HG03103 (cell line): ENCODE results near the gene MYRF.

ENCODE experiments used
- ATAC-seq: cut with Tn5 transposase; IDR thresholded peaks from one replicate; pipeline ENCODE4 v1.9.1; 2021; ENCODE audit warnings: low read depth; ENCODE audit not compliant: unreplicated experiment

Gene MYRF

GRCh38 chr11:61814958-61815789 lies 62.7 kb downstream of the MYRF start:
- ATAC-seq: no peak

DNA sequence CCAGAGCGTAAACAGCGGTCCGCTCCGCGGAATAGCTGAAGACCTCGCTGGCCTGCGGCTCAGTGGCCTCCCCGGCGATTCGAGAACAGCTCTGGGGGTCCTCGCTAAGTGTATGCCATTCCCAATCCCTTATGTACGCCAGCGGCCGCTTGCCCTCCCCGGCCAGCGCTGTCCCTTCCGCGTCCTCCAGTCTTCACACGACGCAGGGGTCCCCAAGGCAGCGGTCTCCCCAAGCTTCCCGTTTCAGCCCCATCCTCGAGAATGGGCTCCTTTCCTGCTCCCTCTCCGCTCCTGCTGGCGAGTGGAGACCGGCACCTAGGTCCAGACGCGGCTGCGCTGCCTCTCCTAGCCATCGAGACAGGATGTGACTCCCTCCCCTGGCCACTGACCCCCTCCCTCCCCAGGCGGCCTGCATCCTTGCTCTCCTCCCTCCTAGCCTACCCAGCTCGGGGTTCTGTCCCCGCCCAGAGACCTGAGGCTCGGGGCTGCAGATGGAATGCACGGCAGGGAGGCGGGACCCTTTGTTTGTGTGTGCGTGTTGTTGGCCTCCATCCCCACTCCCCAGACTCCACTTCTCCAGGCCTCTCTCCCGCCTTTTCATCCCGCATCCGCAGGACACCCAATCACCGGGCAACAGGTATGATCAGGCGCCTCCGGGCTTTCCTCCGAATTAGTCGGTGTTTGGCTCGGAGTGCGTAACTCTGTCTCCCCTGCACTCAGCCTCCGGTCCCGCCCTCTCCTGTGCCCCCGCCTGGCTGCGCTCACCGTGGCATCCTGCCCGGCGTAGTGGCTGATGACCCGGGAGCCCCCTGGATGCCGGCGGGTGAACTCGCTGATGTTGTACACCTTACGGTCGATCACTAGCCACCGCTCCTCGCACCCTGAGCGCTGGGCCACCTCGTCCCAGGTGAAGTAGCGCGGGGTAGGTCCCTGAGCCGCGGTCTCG lies 63.6 kb downstream of the MYRF start:
- ATAC-seq: no peak

DNA sequence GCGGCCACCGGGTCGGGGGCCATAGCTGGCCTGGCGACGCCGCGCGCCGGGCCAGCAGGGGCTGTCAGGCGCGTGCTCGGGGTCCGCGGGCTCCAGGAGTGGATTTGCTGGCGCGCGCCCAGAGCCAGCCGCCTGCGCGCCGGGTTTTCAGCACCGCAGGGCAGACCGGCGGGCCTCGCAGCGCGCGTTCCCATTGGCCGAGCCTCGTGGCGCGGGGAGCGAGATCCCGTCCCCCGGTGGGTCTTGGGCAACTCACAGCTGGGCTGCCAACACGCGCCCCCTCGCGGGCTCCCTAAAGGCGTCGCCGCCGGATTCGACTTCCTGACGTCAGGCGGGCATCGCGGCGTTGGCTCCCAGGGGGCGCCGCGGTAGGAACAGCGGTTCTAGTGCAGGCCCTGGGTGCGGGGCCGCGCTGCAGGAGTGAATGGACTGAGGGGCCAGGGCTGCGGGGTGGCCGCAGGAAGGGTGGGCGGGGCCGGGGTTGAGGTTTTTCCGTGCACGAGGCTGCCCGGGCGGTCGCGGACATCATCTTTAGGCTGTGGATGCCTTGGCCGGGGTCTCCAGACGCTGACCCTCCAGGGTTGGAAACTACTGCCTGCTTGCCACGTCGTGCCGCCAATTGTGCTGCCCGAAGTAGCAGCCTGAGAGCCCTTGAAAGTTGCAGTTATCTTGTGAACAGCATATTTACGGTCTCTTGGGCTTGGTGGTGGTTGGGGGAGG lies 64.5 kb downstream of the MYRF start, which contains the start of gene FADS1:
FADS1 (minus strand) TSS at position 268 of the 720 bp plus-strand sequence; CDS start at position 194, 74 bp downstream.
- ATAC-seq: no peak

GRCh38 chr11:61817471-61818202 lies 65.2 kb downstream of the MYRF start:
- ATAC-seq: no peak

DNA sequence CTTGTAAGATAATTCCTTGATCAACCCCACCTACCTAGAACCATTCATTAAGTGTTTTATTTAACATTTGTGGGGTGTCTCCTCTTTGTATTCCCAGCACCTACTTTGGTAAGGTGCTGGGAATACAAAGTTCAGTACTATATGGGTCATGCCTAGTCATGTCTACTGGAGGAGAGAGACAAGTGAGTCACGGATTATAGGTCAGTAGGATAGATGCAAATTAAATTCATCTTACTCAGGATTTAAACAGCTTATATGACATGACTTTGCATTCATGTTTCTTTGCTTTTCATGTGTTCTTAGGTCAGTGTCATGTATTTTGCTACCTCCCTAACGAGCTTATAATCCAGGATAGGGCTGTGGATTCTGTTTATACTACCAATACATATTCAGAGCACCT lies 67.7 kb downstream of the MYRF start:
- no peak for ATAC-seq

GRCh38 chr11:61826930-61827570 lies 74.6 kb downstream of the MYRF start:
- peak; percentile 1 for ATAC-seq

GRCh38 chr11:61827571-61828378 lies 75.3 kb downstream of the MYRF start, which contains the start of gene FADS2:
TSS of gene FADS2 (plus strand) at chr11:61828300. CDS start at chr11:61828391, 91 bp downstream.
- ATAC-seq: peak; percentile 66

DNA sequence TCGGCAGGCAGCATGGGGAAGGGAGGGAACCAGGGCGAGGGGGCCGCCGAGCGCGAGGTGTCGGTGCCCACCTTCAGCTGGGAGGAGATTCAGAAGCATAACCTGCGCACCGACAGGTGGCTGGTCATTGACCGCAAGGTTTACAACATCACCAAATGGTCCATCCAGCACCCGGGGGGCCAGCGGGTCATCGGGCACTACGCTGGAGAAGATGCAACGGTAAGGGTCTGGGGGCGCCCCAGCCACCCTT lies 75.9 kb downstream of the MYRF start:
- ATAC-seq: no peak

DNA sequence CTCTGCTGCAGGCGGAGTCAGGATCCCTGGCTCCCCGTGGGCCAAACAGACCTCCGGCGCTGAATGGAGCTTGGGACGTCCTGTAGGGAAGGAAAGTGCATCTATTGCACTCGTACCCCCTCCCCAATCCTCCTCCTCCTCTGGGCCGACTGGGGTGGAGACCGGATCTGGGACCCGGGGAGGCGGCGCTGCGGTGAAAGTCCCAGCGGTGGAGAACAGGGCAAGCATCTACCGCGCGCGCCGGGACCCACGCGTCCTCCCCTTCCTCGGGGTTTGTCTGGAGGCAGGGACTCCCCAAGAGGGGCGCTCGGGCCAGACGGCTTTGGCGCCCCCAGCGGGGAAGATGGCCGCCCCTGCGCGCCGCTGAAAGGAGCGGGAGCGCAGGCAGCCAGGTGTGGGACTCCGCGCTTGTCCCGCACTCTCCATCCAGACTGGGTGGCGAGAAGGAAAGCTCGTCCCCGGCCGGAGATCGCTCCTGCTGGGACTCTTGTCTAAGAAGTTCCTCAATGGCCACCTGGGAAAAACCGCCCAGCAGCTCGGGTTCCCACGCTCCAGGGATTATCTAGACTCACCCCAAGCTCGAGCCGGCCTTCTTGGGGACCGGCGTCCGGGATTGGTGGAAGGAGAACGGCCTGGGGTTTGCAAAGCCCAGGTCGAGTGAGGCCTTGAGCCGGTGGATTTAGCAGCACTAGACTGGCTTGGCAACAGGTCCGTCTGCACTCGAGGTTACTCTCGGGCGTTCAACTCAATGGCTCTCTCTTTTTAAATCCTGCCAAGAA lies 76.4 kb downstream of the MYRF start:
- no peak for ATAC-seq

GRCh38 chr11:61829806-61830205 lies 77.4 kb downstream of the MYRF start:
- no peak for ATAC-seq

DNA sequence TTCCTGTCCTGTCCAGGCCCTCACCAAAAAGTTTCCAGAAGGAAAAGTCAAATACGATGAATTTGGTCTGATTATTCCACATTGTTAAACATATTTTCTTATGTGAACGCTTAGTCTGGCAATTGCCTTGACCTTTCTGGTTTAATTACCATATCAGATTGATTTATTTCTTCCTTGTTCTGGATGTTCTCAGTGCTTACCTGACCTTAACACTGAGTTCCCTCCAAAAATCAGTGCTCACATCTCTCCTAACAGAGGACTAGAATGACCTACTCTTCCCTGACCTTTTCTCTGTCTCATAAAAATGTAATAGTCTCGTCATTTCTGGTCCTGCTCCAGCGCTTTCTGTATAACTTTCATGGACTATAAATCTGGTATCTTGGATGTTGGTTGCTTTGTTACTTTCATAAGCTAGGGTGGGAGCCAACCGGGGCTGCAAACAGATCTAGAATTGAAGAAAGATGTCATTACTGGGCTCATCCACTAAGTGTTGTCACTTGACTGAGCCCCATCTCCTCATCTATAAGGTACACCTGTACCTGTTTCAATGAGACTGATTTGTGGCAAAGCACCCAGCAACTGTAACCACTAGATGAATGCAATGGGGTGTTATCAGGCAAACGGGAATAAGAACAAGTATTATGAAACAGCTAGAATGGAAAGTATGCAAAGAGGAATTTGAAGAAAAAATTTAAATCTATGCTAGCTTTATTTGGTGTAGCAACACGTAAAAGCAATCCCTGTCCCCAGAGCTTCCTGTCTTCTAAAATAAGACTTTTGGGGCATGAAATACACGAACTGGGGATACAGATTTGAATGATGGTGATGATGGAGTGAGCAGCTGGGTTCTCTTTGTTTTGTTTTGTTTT lies 78.0 kb downstream of the MYRF start:
- no peak for ATAC-seq

DNA sequence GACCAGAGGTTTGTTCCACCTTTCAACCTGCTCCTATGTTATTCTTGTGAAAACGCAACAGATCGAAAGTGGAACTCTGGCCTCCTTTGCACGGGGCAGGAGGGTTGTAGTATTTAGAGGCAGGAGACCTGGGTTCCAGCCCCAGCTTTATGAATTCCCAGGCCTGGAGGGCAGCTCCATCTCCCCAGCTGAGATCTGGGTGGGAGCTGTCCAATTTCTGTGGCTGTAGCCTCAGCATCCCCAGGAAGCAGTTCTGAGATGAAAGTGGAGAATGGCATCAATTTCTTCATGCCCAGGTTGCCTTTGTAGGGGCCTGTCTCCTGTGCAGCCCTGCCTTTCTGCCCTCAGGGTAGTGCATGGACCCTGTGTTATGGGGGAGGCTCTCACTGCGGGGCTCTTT lies 79.8 kb downstream of the MYRF start:
- ATAC-seq: no peak

DNA sequence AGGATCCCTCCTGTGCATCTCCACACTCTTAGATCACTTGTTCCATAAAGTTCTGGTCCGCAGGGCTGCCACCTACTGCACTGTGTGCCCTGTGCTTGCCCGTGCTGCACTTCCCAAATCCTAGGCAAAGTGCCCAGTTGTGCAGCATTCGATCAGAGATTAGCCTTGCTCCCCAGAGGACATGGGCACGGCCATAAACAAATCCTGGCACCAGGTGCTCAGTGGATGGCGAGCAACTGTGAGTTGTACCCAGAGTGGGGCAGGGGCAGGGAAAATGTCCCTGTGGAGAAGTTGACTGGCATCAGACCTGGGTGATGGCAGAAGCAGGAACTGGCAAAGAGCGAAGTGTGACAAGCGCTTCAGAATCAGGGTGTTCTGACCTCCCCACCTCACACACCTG lies 80.3 kb downstream of the MYRF start:
- no peak for ATAC-seq

DNA sequence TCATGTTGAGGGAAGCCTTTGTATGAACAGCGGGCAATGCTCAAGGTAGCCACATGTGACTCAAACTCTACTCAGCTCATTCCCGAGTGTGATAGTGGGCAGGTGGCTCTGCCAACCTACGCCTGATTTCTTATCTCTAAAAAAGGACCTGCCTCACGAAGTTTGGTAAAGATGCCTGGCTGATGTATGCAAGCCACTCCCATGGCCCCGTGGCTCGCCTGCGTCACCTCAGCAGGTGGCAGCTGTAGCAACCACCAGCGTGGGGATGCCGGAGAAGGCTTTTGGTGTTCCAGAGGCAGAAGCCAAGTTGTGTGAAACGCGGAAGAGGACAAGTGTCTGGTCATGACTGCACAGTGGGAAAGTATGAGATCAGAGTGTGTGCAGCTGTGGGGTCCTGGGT lies 81.0 kb downstream of the MYRF start:
- ATAC-seq: no peak

DNA sequence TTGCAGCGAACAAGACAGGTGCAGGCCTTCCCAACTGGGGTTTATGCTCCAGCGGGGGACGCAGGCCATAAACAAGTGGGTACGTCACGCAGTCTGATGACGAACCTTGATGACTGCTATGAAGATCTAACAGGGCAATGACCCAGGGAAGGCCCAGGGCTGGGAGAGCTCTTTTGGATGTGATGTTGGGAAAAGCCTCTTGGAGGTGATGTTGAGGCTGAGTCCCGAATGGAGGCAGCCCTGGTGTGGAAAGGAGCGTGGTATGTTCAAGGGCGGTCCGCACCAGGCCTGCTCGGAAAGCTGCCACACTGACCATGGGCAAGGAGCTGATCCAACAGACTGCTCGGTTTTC lies 81.5 kb downstream of the MYRF start:
- no peak for ATAC-seq

- peak; percentile 88 for ATAC-seq
Observed at GRCh38 chr11:61834278-61835048, 82.0 kb downstream of the MYRF start.

DNA sequence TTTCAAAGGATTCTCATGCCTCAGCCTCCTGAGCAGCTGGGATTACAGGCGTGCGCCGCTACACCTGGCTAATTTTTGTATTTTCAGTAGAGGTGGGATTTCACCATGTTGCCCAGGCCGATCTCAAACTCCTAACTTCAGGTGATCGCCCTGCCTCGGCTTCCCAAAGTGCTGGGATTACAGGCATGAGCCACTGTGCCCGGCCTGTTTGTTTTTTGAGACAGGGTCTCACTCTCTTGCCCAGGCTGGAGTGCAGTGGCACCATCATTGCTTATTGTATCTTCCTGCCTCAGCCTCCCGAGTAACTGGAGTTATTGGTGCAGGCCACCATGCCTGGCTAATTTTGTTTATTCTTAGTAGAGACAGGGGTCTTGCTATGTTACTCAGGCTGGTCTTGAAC lies 83.8 kb downstream of the MYRF start:
- ATAC-seq: no peak
